ENCODE data around the gene BMX.

Gene BMX

DNA sequence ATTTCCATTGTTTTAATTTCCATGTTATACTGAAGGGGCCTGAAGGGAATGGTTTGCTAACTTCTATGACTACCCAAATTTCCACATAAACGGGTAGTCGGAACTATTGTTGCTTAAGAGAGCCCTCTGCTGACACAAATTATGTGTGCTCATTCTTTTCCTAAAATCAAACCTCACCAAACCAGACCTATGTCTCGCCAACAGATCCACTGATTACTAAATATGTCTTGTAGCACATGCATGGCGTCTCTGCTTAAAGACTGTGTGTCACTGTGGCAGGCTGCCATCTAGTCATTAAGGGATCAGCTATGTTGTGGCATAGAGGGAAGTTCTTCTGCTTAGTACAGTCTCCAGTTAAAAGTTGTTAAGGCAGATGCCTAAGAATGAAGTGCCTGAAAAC, 32.6 kb upstream of the BMX start:
- peak; percentile 73 for ATAC-seq
- TF ChIP-seq, protein P1, sequence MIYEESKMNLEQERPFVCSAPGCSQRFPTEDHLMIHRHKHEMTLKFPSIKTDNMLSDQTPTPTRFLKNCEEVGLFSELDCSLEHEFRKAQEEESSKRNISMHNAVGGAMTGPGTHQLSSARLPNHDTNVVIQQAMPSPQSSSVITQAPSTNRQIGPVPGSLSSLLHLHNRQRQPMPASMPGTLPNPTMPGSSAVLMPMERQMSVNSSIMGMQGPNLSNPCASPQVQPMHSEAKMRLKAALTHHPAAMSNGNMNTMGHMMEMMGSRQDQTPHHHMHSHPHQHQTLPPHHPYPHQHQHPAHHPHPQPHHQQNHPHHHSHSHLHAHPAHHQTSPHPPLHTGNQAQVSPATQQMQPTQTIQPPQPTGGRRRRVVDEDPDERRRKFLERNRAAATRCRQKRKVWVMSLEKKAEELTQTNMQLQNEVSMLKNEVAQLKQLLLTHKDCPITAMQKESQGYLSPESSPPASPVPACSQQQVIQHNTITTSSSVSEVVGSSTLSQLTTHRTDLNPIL (CRISPR knock-in tag; IDR thresholded peaks at IDR 0.05; ENCODE audit: low read depth): no peak
- TF ChIP-seq, protein P2, sequence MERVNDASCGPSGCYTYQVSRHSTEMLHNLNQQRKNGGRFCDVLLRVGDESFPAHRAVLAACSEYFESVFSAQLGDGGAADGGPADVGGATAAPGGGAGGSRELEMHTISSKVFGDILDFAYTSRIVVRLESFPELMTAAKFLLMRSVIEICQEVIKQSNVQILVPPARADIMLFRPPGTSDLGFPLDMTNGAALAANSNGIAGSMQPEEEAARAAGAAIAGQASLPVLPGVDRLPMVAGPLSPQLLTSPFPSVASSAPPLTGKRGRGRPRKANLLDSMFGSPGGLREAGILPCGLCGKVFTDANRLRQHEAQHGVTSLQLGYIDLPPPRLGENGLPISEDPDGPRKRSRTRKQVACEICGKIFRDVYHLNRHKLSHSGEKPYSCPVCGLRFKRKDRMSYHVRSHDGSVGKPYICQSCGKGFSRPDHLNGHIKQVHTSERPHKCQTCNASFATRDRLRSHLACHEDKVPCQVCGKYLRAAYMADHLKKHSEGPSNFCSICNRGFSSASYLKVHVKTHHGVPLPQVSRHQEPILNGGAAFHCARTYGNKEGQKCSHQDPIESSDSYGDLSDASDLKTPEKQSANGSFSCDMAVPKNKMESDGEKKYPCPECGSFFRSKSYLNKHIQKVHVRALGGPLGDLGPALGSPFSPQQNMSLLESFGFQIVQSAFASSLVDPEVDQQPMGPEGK (CRISPR knock-in tag; IDR thresholded peaks at IDR 0.05; ENCODE audit: borderline replicate concordance): no peak
- TF ChIP-seq OSR1 (CRISPR knock-in tag; IDR thresholded peaks at IDR 0.05): no peak
- TF ChIP-seq ZNF70 (CRISPR knock-in tag; IDR thresholded peaks at IDR 0.05): no peak
- no peak for TF ChIP-seq ESRRG (CRISPR knock-in tag; IDR thresholded peaks at IDR 0.05)

DNA sequence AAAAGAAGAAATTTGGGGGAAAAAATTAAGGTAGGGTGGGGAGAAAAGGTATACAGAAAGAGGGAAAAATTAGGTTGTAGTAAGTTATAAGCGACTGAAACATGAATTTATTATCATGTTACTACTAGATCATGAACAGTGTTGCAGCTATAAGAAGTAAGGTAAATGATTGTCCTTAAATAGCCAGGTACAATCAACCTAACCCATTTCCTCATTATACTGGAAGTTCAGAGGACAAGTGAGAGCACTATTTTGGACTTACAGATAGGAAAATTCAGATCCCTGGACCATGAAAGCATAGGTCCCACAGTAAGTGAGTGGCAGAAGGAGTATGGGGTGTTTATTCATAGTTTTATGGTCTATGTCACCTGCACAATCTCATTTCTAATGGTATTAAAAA, 31.0 kb upstream of the BMX start:
- no peak for ATAC-seq
- no peak for TF ChIP-seq TCF4 (CRISPR knock-in tag; IDR thresholded peaks at IDR 0.05; ENCODE audit: borderline replicate concordance)
- TF ChIP-seq ISL1 (CRISPR knock-in tag; IDR thresholded peaks at IDR 0.05): no peak
- TF ChIP-seq RARB (CRISPR knock-in tag; IDR thresholded peaks at IDR 0.05): no peak
- TF ChIP-seq GLIS3 (CRISPR knock-in tag; IDR thresholded peaks at IDR 0.05): no peak
- no peak for TF ChIP-seq ESRRG (CRISPR knock-in tag; IDR thresholded peaks at IDR 0.05)
- TF ChIP-seq ZNF8 (CRISPR knock-in tag; IDR thresholded peaks at IDR 0.05): no peak
- TF ChIP-seq, protein P3, sequence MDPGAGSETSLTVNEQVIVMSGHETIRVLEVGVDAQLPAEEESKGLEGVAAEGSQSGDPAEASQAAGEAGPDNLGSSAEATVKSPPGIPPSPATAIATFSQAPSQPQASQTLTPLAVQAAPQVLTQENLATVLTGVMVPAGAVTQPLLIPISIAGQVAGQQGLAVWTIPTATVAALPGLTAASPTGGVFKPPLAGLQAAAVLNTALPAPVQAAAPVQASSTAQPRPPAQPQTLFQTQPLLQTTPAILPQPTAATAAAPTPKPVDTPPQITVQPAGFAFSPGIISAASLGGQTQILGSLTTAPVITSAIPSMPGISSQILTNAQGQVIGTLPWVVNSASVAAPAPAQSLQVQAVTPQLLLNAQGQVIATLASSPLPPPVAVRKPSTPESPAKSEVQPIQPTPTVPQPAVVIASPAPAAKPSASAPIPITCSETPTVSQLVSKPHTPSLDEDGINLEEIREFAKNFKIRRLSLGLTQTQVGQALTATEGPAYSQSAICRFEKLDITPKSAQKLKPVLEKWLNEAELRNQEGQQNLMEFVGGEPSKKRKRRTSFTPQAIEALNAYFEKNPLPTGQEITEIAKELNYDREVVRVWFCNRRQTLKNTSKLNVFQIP (CRISPR knock-in tag; IDR thresholded peaks at IDR 0.05; ENCODE audit: borderline replicate concordance, low read depth): no peak
- no peak for TF ChIP-seq ZC3H10 (CRISPR knock-in tag; IDR thresholded peaks at IDR 0.05)
- TF ChIP-seq, protein P1 (CRISPR knock-in tag; IDR thresholded peaks at IDR 0.05; ENCODE audit: low read depth): no peak
- no peak for TF ChIP-seq ARNTL (CRISPR knock-in tag; IDR thresholded peaks at IDR 0.05; ENCODE audit: borderline replicate concordance, low read depth)
- no peak for TF ChIP-seq TOX (CRISPR knock-in tag; IDR thresholded peaks at IDR 0.05; ENCODE audit: borderline replicate concordance)
- TF ChIP-seq, protein P4, sequence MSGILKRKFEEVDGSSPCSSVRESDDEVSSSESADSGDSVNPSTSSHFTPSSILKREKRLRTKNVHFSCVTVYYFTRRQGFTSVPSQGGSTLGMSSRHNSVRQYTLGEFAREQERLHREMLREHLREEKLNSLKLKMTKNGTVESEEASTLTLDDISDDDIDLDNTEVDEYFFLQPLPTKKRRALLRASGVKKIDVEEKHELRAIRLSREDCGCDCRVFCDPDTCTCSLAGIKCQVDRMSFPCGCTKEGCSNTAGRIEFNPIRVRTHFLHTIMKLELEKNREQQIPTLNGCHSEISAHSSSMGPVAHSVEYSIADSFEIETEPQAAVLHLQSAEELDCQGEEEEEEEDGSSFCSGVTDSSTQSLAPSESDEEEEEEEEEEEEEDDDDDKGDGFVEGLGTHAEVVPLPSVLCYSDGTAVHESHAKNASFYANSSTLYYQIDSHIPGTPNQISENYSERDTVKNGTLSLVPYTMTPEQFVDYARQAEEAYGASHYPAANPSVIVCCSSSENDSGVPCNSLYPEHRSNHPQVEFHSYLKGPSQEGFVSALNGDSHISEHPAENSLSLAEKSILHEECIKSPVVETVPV (CRISPR knock-in tag; IDR thresholded peaks at IDR 0.05): no peak
- TF ChIP-seq ZFP30 (CRISPR knock-in tag; IDR thresholded peaks at IDR 0.05): no peak
- TF ChIP-seq ZNF70 (CRISPR knock-in tag; IDR thresholded peaks at IDR 0.05): no peak
- TF ChIP-seq ZNF565 (CRISPR knock-in tag; conservative IDR thresholded peaks at IDR 0.05; ENCODE audit: low read depth): no peak
- no peak for TF ChIP-seq SNAI2 (CRISPR knock-in tag; IDR thresholded peaks at IDR 0.05)

DNA sequence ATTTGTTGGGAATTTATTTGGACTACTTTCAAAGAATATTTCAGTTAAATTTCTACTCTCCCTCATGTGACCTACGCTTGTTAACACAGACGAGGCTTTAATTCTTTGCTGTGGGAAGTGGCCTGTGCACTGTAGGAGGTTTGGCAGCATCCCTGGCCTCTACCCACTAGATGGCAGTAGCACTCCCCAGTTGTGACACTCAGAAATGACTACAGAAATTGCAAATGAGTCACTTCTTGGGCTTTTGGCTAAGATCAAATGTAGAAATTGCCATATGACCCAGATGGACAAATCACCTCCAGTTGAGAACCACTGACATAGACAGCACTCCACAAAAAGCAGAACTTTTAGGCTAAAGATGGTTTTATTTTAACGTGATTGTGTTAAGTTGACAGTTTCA, 29.6 kb upstream of the BMX start:
- TF ChIP-seq ARNTL (CRISPR knock-in tag; IDR thresholded peaks at IDR 0.05; ENCODE audit: borderline replicate concordance, low read depth): no peak
- TF ChIP-seq RARB (CRISPR knock-in tag; IDR thresholded peaks at IDR 0.05): no peak
- no peak for TF ChIP-seq ISL1 (CRISPR knock-in tag; IDR thresholded peaks at IDR 0.05)
- TF ChIP-seq CSDC2 (CRISPR knock-in tag; IDR thresholded peaks at IDR 0.05): no peak
- TF ChIP-seq OSR1 (CRISPR knock-in tag; IDR thresholded peaks at IDR 0.05): no peak
- TF ChIP-seq GLIS3 (CRISPR knock-in tag; IDR thresholded peaks at IDR 0.05): no peak
- TF ChIP-seq SNAI2 (CRISPR knock-in tag; IDR thresholded peaks at IDR 0.05): no peak
- TF ChIP-seq, protein P1 (CRISPR knock-in tag; IDR thresholded peaks at IDR 0.05; ENCODE audit: low read depth): no peak
- TF ChIP-seq, protein P2 (CRISPR knock-in tag; IDR thresholded peaks at IDR 0.05; ENCODE audit: borderline replicate concordance): no peak
- TF ChIP-seq ZNF565 (CRISPR knock-in tag; conservative IDR thresholded peaks at IDR 0.05; ENCODE audit: low read depth): no peak
- TF ChIP-seq ESRRG (CRISPR knock-in tag; IDR thresholded peaks at IDR 0.05): no peak
- no peak for TF ChIP-seq PPARA (CRISPR knock-in tag; IDR thresholded peaks at IDR 0.05; ENCODE audit: borderline replicate concordance)
- ATAC-seq: peak; percentile 92

All from SK-N-SH treated with all-trans-retinoic acid at 6 μM for 48 hours (cell line).